Measurements from ENCODE around the gene TUFT1.

DNA sequence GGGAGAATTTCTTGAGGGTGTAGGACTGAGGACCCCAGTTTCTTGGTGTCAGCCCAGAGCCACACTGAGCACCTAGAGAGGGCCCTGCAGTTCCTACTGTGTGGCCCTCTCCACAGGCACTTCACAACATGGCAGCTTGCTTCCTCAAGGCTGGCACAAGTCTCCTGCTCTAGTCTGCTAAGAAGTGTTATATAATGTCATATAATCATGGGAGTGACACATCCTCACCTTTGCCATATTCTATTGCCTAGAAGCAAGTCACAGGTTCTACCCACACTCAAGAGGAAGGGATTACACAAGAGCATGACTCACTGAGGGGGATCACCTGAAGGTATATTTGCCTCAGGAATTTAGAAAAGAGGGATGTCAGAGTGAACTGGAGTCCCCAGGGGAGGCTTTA is 66.3 kb downstream of the TUFT1 start:
- TF ChIP-seq, protein P1, sequence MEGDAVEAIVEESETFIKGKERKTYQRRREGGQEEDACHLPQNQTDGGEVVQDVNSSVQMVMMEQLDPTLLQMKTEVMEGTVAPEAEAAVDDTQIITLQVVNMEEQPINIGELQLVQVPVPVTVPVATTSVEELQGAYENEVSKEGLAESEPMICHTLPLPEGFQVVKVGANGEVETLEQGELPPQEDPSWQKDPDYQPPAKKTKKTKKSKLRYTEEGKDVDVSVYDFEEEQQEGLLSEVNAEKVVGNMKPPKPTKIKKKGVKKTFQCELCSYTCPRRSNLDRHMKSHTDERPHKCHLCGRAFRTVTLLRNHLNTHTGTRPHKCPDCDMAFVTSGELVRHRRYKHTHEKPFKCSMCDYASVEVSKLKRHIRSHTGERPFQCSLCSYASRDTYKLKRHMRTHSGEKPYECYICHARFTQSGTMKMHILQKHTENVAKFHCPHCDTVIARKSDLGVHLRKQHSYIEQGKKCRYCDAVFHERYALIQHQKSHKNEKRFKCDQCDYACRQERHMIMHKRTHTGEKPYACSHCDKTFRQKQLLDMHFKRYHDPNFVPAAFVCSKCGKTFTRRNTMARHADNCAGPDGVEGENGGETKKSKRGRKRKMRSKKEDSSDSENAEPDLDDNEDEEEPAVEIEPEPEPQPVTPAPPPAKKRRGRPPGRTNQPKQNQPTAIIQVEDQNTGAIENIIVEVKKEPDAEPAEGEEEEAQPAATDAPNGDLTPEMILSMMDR (IDR thresholded peaks at IDR 0.05): no peak
- no peak for TF ChIP-seq EP300 (IDR thresholded peaks at IDR 0.05)
- no peak for TF ChIP-seq POLR2A (IDR thresholded peaks at IDR 0.05)
- TF ChIP-seq POLR2AphosphoS5 (IDR thresholded peaks at IDR 0.05): no peak
